HepG2 (cell line): Measurements from ENCODE around the gene AMD1. TPM values are rescaled to one million over a fixed set of nuclear protein-coding genes. Genes with fewer than 3 reads are reported as not detected.

Experiments
- GFI1 ChIP-seq: sonication (generic); formaldehyde crosslinking; IDR thresholded peaks from 2 replicates; pipeline ENCODE4 v1.5.0; 2020; ENCODE audit warnings: missing genetic modification reagents, mild to moderate bottlenecking, borderline replicate concordance
- HMG20A ChIP-seq: IDR thresholded peaks from 2 replicates; pipeline ENCODE4 v1.6.1; 2016; ENCODE audit warnings: borderline replicate concordance
- KLF16 ChIP-seq, 2 experiments: sonication (generic) in 1 of 2; formaldehyde crosslinking in 1 of 2; IDR thresholded peaks; 2 replicates each; pipeline versions ENCODE4 v1.6.1 to v1.8.0; 2016 to 2023; ENCODE audit warnings: missing genetic modification reagents in 2 of 2, missing compliant biosample characterization in 1 of 2
- NCOA5 ChIP-seq: sonication (generic); formaldehyde crosslinking; IDR thresholded peaks from 2 replicates; pipeline ENCODE4 v1.4.0; 2020; ENCODE audit warnings: missing genetic modification reagents
- NR2F2 ChIP-seq: IDR thresholded peaks from 2 replicates; pipeline ENCODE4 v1.6.1; 2012; ENCODE audit warnings: low read depth, inconsistent platforms, borderline replicate concordance
- SAP130 ChIP-seq: IDR thresholded peaks from 2 replicates; pipeline ENCODE4 v1.6.1; 2016; ENCODE audit warnings: low read depth
- SIN3A ChIP-seq: IDR thresholded peaks from 2 replicates; pipeline ENCODE4 v1.6.1; 2011; ENCODE audit warnings: low read depth, mild to moderate bottlenecking, control low read depth, low read length, borderline replicate concordance
- SP140L ChIP-seq: sonication (generic); formaldehyde crosslinking; IDR thresholded peaks from 2 replicates; pipeline ENCODE4 v1.4.0; 2020; ENCODE audit warnings: missing genetic modification reagents, borderline replicate concordance
- ZBTB3 ChIP-seq: sonication (generic); formaldehyde crosslinking; IDR thresholded peaks from 2 replicates; pipeline ENCODE4 v1.4.0; 2020; ENCODE audit warnings: low read depth, mild to moderate bottlenecking, moderate library complexity, missing genetic modification reagents, borderline replicate concordance
- ZFY ChIP-seq: sonication (generic); formaldehyde crosslinking; IDR thresholded peaks from 2 replicates; pipeline ENCODE4 v1.4.0; 2020; ENCODE audit warnings: missing genetic modification reagents
- polyA plus RNA-seq, 8 experiments: library from polyadenylated mRNA; depleted of rRNA in 3 of 8; stranded (reverse) in 7 of 8; unstranded in 1 of 8; fragments of >200 nt; fragmentation: Illumina TruSeq in 4 of 8; extraction: Trizol in 4 of 8; gene quantifications; 2 replicates each; pipeline versions ENCODE4 v1.2.1 to v1.2.3, GENCODE V29; 2011 to 2016; ENCODE audit warnings: low read depth in 4 of 8, missing spikeins in 1 of 8, mixed read lengths in 1 of 8; ENCODE audit not compliant: insufficient read depth in 1 of 8
- total RNA-seq, 5 experiments: library from RNA; depleted of rRNA; stranded (reverse); fragments of >200 nt; fragmentation: Illumina TruSeq; extraction: Trizol; gene quantifications; 2 replicates each; pipeline ENCODE4 v1.2.3, GENCODE V29; 2016; ENCODE audit warnings: low read depth in 1 of 5
- TF ChIP-seq, protein P1 (sequence below): sonication (generic); formaldehyde crosslinking; IDR thresholded peaks from 2 replicates; pipeline ENCODE4 v1.5.0; 2020; ENCODE audit warnings: mild to moderate bottlenecking, missing genetic modification reagents
- TF ChIP-seq, protein P2 (sequence below): sonication (generic); formaldehyde crosslinking; conservative IDR thresholded peaks from 2 replicates; pipeline ENCODE4 v1.8.0; 2022; ENCODE audit warnings: low read depth, missing genetic modification reagents
- TF ChIP-seq, protein P3 (sequence below): IDR thresholded peaks from 2 replicates; pipeline ENCODE4 v1.6.1; 2016; ENCODE audit warnings: missing biosample characterization, missing genetic modification reagents, low read depth
- TF ChIP-seq, protein P4 (sequence below): sonication (generic); formaldehyde crosslinking; IDR thresholded peaks from 2 replicates; pipeline ENCODE4 v1.4.0; 2020; ENCODE audit warnings: mild to moderate bottlenecking, missing genetic modification reagents
- TF ChIP-seq, protein P5 (sequence below): sonication (generic); formaldehyde crosslinking; IDR thresholded peaks from 2 replicates; pipeline ENCODE4 v1.8.0; 2022; ENCODE audit warnings: mild to moderate bottlenecking, missing genetic modification reagents, moderate library complexity
- TF ChIP-seq, protein P6 (sequence below), 2 experiments: sonication (generic) in 1 of 2; formaldehyde crosslinking in 1 of 2; IDR thresholded peaks; 2 replicates each; pipeline versions ENCODE4 v1.4.0 to v1.6.1; 2016 to 2020; ENCODE audit warnings: borderline replicate concordance in 1 of 2, low read depth in 1 of 2, mild to moderate bottlenecking in 1 of 2, missing genetic modification reagents in 1 of 2

Gene AMD1
- total and polyA plus RNA-seq, 2 of the 13 experiments (the other 11 are each of a cell fraction or from before 2014, with no cell fraction given) = 108 to 123 TPM

DNA sequence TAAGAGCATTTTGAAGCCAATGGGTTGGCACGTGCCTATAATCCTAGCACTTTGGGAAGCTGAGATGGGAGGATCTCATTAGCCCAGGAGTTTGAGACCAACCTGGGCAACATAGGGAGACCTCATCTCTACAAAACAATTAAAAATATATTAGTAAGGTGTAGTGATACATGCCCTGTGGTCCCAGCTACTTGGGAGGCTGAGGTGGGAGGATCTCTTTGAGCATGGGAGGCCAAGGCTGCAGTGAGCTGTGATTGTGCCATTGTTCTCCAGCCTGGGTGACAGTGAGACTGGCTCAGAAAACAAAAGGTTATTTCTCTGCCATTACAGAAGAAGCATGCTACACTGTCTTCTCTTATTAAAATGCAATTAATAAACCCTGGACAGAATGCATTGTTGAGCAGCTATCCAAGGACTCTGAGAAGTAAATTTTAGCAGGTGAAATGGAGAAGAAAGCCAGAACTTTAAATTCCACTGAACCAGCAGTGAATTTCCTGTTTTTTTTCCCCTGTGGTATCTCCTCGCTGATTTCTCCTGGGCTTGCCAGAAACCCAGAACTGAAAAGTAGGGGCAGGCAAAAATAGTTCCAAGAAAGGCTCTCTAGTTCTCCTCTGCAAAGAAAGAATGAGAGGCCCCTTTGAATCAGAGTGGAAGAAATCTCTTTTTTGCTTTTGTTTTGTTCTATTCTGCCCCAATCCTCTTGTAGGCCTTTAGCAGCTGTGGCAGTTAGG lies 8.4 kb downstream of the AMD1 start (continued):
- TF ChIP-seq, protein P1, sequence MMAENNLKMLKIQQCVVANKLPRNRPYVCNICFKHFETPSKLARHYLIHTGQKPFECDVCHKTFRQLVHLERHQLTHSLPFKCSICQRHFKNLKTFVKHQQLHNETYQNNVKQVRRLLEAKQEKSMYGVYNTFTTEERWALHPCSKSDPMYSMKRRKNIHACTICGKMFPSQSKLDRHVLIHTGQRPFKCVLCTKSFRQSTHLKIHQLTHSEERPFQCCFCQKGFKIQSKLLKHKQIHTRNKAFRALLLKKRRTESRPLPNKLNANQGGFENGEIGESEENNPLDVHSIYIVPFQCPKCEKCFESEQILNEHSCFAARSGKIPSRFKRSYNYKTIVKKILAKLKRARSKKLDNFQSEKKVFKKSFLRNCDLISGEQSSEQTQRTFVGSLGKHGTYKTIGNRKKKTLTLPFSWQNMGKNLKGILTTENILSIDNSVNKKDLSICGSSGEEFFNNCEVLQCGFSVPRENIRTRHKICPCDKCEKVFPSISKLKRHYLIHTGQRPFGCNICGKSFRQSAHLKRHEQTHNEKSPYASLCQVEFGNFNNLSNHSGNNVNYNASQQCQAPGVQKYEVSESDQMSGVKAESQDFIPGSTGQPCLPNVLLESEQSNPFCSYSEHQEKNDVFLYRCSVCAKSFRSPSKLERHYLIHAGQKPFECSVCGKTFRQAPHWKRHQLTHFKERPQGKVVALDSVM (CRISPR knock-in tag) = peak; percentile 96
- TF ChIP-seq GFI1 (CRISPR knock-in tag) (0 out of 2 replicates have a peak, but pooled peaks have one; percentile 29), NCOA5 (CRISPR knock-in tag) (no peak), NR2F2 (no peak), ZBTB3 (CRISPR knock-in tag) (no peak), SIN3A (0 out of 2 replicates have a peak, but pooled peaks have one; percentile 6), SAP130 (0 out of 2 replicates have a peak, but pooled peaks have one; percentile 14), SP140L (no peak), HMG20A (CRISPR knock-in tag) (no peak), KLF16 (CRISPR knock-in tag; IDR thresholded peaks at IDR 0.05) (no peak), ZFY (CRISPR knock-in tag) (no peak)
- TF ChIP-seq, protein P2, sequence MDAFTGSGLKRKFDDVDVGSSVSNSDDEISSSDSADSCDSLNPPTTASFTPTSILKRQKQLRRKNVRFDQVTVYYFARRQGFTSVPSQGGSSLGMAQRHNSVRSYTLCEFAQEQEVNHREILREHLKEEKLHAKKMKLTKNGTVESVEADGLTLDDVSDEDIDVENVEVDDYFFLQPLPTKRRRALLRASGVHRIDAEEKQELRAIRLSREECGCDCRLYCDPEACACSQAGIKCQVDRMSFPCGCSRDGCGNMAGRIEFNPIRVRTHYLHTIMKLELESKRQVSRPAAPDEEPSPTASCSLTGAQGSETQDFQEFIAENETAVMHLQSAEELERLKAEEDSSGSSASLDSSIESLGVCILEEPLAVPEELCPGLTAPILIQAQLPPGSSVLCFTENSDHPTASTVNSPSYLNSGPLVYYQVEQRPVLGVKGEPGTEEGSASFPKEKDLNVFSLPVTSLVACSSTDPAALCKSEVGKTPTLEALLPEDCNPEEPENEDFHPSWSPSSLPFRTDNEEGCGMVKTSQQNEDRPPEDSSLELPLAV (CRISPR knock-in tag) = no peak
- TF ChIP-seq, protein P3, sequence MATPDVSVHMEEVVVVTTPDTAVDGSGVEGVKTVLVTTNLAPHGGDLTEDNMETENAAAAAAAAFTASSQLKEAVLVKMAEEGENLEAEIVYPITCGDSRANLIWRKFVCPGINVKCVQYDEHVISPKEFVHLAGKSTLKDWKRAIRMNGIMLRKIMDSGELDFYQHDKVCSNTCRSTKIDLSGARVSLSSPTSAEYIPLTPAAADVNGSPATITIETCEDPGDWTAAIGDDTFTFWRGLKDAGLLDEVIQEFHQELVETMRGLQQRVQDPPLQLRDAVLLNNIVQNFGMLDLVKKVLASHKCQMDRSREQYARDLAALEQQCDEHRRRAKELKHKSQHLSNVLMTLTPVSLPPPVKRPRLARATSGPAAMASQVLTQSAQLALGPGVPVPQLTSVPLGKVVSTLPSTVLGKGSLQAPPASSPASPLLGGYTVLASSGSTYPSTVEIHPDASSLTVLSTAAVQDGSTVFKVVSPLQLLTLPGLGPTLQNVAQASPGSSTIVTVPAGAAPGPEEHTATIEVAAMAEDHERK (CRISPR knock-in tag) = no peak
- TF ChIP-seq, protein P4, sequence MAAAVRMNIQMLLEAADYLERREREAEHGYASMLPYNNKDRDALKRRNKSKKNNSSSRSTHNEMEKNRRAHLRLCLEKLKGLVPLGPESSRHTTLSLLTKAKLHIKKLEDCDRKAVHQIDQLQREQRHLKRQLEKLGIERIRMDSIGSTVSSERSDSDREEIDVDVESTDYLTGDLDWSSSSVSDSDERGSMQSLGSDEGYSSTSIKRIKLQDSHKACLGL (CRISPR knock-in tag) = no peak
- TF ChIP-seq, protein P5, sequence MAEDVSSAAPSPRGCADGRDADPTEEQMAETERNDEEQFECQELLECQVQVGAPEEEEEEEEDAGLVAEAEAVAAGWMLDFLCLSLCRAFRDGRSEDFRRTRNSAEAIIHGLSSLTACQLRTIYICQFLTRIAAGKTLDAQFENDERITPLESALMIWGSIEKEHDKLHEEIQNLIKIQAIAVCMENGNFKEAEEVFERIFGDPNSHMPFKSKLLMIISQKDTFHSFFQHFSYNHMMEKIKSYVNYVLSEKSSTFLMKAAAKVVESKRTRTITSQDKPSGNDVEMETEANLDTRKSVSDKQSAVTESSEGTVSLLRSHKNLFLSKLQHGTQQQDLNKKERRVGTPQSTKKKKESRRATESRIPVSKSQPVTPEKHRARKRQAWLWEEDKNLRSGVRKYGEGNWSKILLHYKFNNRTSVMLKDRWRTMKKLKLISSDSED (CRISPR knock-in tag) = no peak
- TF ChIP-seq, protein P6, sequence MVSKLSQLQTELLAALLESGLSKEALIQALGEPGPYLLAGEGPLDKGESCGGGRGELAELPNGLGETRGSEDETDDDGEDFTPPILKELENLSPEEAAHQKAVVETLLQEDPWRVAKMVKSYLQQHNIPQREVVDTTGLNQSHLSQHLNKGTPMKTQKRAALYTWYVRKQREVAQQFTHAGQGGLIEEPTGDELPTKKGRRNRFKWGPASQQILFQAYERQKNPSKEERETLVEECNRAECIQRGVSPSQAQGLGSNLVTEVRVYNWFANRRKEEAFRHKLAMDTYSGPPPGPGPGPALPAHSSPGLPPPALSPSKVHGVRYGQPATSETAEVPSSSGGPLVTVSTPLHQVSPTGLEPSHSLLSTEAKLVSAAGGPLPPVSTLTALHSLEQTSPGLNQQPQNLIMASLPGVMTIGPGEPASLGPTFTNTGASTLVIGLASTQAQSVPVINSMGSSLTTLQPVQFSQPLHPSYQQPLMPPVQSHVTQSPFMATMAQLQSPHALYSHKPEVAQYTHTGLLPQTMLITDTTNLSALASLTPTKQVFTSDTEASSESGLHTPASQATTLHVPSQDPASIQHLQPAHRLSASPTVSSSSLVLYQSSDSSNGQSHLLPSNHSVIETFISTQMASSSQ (IDR thresholded peaks at IDR 0.05; ENCODE audit: low read depth) = no peak
- TF ChIP-seq, protein P6 (CRISPR knock-in tag; IDR thresholded peaks at IDR 0.05; ENCODE audit: borderline replicate concordance) = no peak
